GM18909 (cell line): ENCODE results near the gene VEZF1.
A peak's percentile ranks its signal among the peaks of the same experiment; 100 is the strongest.

Experiments
- ATAC-seq: cut with Tn5 transposase; IDR thresholded peaks from one replicate; pipeline ENCODE4 v1.9.1; 2021; ENCODE audit warnings: mild to moderate bottlenecking; ENCODE audit not compliant: unreplicated experiment, poor library complexity

Gene VEZF1

DNA sequence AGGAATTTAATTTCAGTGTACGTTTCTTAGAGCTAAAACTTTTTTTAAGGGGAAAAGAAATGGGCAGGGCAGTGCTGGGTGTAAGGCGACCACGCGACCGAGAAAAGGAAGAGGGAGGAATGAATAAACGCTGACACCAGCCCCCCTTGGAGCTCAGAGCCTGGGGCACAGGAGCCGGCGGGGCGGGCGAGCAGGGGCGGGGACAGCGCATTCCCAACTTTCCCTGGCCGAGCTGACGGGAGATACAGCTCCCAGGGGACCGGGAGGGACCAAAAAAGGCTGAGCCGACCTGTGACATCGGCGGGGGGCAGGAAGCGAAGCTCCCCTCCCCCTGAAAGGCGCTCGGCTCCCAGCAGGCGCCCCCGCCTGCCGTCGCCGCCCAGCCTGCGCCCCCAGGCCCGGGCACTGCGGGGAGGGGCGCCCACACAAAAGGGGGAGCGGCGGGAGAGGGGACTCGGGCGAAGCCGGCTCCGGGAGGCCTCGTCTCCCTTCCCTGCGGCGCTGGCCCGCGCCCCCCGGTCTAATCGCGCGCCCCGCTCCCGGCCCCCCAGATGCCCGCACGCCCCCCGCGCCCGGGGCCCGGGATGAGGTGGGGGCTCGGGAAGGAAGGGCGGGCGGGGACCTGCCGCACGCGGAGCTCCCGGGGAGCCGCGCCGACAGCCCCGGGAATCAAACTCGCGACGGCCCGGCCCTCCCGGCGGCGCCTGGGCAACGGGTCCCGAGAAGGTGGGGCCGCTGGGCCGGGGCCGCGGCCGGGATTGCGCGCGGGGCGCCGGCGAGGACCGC lies 33.5 kb downstream of the VEZF1 start:
- no peak for ATAC-seq

DNA sequence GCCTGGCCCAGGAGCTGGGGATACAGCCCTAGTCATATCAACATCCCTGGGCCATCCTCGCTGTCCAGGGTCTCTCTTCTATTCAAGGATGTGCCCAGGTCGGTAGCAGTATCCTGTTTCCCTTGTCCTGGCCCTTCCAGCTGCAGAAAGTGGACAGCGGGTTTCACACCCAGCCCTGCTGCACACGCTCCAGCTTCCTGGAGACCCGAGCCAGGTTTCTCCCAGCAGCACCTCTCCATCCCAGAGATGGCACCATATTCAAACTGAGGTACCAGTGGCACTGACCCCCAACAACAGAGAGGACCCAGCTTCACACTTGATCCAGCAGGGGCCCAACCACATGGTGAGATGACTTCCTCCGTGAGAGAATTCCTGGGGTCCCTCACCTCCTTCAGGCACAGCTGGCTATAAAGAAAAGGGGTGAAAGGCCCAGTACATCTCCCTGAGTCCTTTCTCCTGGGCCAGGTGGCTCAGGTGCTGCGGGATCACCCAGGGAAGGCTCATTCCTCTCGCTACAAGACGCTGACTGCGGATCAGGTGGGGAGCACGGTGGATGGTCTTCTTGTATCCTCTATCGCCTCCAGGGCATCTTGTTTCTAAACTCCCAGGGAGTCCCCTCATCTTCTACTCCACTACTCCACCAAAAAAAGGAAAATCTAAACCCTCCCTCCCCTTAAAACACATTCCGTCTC lies 34.2 kb downstream of the VEZF1 start:
- no peak for ATAC-seq

DNA sequence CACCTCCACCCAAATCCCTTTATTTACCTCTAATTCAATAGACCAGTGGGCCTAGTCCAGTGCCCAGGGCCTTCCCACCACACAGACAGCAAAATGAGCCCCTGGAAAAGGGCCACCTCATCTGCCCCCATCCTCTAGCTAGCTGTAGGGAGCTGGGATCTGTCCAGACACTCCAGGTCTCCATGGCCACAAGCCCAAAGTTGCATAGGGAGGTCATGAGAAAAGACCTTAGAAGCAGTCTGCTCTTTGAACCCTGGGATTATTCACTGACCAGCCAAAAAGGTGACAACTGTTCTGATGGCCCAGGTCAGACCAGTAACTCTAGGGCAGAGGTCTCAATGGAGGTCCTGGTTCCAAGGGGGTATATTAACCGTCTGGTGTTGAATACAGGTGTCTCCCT lies 34.8 kb downstream of the VEZF1 start:
- no peak for ATAC-seq

DNA sequence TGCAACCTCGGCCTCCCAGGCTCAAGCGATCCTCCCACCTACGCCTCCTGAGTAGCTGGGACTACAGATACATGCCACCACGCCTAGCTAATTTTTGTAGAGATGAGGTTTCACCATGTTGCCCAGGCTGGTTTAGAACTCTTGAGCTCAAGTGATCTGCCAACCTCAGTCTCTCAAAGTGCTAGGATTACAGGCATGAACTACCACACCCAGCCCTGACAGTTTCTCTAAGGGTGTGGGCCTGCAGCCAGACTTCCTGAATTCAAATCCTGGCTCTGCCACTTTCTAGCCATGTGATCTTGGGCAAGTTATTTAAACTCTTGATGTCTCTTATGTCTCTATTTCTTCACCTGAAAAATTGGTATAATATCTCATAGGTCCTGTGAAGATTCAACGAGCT lies 38.4 kb downstream of the VEZF1 start:
- ATAC-seq: no peak

DNA sequence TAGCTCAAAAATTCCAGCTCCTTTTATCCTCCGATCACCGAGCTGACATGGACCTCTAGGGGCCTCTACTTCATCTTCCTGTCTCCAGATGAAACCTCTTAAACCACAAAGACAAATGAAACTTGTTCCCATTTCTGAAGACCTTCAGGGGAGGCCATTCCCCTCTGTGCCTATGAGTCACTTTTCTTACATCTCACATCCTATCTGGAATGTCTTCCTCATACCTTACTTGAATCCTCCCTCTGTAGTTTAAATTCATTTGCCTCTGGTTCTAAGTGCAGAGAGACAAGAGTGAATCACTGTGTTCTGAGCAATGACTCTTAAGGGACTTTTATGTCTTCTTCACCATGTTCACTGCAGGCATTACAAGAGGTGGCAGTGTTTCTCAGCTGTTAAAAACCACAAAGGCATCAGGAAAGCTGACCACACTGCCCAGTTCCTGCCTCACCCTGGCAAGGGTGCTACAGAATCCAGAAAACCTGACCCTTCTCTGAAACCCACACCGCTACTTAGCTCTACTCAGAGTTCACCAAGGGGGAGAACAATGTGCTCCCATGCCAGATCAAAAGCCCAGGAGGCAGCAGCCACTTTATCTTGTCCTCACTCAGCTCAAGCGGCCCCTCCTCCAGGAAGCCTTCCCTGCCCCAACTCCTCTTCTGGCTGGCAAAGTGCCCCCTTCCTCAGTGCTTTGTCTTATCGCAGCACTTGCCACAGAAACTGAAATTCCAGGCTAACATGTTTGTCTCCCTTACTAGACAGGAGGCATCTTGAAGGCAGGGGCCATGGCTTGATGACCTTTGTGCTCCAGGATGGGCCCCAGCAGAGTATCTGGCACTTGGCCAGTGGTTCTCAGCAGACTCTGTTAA lies 39.3 kb downstream of the VEZF1 start:
- no peak for ATAC-seq

DNA sequence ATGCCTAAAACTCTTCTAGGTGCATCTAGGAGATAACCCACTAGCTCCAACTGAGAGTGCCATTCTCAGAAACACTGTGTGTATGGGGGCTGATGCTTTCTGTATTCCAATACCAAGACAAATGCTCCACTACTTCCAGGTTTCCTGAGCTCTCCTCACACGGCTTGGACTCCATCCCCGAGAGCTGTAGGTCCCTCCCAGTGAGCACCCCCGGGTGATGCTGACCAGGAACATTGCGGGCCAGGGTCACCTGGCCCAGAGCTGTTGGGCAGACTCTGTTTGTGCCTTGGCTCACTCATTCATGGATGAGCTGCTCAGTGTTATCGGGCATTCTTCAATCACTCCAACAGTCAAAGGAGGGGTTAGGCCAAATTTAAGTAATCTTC lies 39.9 kb downstream of the VEZF1 start:
- ATAC-seq: no peak

DNA sequence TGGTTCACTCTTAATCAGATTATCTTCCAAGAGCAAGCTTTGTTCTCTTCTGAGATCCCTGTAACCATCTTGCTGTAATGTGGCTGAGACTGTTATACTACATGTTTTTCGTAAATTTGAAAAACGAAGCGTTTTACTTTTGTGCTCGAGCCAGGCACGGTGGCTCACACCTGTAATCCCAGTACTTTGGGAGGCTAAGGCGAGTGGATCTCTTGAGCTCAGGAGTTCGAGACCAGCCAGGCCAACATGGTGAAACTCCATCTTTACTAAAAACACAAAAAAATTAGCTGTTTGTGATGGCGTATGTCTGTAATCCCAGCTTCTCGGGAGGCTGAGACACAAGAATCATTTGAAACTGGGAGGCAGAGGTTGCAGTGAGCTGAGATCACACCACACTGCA lies 40.7 kb downstream of the VEZF1 start:
- ATAC-seq: no peak

DNA sequence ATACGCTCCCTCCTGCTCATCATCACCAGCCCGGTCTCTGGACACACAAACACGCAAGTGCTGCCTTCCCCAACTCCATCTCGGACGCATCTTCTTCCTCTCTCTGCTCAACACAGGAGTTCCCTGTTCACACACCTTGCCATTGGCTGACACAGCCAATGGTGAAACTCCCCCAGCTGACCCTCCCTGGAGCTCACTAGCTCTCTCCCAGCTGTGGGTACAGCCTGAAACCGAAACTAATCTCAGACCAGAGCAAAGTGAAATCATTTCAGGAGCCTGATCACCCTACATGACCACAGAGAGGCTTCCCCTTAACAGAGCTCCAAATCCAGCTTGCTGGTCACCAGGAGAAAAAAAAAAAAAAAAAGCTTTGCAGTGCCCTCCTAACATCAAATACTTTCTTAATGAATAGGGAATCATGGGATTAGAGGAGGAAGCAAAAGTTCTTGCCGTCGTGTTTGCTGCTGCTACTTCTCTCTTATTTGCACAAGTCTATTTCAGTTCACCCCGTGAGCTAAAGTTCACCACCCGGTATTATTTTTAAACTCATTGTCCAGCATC lies 41.2 kb downstream of the VEZF1 start:
- peak; percentile 84 for ATAC-seq

DNA sequence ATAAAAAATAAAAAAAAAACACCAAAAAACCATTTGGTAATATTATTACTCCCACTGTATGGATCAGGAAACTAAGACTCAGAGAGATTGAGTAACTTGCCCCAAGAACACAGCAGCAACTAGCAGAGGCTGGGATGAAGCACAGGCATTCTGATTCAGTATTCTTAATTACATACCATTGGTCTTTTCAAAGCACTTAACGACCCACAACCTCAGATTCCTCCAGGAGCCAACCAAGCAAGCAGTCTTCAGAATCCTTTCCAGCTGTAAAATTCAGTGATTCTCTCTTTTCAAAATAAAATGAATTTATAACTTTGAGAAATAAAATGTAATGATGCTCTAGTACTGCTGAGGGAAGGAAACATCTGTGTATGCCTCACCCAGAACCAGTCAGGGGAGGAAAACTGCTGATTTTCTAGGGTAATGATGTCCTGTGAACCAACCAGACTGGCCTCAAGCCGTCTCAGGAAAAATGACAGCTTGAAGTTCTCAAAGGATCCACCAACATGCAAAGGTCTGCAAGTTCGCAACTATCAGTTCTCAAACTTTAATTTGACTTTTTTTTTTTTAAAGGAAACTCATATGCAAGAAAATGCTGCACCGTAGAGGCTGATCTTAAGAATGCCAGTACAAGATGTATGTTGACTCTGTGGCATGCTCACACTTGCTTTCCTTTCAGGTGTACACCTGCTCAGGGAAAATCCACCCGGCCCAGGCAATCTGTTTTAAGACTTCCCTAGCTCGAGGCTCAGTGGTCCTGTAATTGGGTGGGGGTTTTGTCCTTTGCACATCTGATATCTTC lies 41.9 kb downstream of the VEZF1 start:
- no peak for ATAC-seq

DNA sequence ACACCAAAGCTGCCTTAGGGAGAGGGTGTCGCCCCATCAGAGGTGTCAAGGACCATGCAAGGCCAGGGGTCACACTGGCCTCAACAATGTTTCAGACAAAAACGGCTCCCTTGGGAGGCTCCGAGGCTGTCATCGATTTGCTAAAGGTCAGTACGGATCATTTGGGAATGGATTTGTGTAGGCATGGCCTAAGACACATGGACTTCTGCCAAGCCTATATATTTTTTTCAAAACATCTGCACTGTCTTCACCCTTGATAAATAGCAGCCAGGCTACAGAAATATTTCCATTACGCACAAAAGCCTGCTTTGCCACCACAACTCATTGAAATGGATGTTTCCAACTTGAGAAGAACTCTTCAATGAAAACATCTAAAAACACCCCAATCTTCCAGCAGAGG lies 43.1 kb downstream of the VEZF1 start:
- ATAC-seq: no peak

DNA sequence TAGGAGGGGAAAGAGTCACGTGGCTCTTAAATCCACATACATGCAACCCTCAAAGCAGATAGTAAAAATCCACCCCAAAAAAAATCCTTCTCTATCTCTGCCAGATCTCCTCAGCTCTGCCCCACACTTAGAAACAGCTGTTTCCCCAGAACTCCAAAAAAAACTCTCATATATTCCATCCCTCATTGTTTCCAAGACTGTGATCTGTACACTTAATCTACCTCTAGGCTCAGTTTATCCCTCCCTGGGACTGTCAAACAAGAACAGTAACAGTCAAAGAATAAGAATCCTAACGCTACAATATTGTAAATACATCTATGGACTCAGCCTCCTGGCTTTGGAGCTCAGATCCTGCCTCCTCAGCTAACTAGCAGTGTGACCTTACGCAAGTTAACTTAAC lies 44.4 kb downstream of the VEZF1 start:
- no peak for ATAC-seq

DNA sequence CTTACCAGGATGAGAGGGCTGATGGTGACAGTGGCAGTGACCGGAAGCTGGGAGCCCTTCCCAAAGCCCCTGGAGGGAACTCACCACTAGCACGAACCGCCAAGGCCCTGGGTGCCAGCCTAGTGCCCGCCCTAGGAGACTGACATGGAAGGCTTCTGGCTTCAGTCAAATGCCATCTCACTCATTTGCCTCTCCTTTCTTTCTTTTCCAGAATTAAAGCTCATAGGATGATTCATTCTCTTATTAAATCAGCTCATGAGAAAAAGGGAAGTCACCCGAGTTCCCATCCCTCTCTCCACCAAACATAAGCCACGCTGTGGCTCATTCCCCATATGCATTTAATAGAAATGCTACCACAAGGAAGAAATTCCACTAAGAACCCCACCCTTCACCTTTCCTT lies 44.9 kb downstream of the VEZF1 start:
- no peak for ATAC-seq

DNA sequence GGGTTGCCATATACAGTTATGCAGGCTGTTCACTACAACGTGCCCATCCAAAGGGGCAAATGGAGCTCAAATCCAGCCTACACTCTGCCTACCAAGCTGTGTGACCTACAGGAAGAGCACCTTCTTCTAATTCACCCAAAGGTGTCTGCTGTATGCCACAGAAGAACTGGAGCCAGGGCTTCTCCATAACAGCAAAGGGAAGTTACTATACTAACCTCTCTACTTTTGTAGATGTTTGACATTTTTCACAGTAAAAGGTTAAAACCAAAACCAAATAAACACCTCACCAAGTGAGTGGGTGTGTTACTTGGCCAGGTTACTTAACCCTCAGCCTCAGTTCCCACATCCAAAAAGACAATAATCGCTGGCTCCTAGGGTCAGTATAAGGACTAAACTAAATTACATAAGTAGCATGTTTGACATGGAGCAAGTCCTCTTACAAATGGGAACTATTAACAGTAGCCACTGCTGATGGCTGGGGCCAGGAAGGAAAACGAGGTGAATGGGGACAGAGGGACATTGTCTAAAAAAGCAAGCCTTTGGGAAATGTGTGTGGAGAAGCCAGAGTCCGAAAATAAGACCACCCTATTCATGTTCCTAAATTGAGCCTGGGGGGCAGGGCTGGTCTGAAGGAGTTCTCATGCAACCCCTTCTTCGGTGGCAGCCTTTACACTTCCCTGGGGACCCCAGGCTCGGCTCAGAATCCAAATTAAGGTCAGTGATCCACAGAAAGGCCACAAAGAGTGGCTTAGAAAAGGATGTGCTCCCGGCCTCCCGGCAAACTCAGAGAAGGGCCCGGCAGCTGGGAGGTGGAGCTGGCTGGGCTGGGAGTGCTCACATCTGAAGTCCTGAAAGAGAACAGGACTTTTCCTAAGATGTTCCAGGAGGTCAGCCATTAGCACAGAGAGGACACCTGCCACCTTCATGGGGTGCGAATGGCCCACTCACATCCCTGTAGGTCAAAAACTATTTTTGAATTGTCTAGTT lies 46.4 kb downstream of the VEZF1 start:
- no peak for ATAC-seq

DNA sequence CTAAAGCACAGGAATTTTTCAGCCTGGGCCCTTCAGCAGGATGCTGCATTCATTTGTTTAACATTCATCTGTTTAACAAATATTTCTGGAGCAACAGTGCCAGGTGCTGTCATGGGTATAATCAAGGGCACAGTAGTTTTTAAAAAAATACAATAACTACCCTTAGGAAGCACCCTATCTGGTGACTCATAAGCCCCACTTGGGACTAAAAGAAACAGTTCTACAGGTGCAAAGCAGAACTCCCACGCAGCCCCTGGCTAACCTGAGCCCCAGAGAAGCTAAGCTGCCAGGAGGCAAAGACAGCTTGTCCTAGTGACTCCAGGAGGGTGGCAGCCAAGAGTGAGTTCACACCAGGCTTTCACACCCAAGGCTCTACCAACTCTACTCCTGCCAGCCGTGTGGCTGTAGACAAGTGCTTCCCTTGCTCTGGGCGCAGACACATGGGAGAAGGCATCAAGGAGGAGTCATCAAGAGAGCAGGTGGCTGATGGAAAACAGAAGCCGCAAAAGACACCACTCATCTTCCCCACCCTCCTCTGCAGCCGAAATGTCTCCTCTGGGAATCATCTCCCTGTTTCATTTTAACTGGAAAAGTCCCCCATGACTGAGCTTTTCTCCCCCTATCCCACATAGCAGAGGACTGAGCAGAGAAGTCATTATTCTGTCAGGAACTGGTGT lies 47.3 kb downstream of the VEZF1 start:
- ATAC-seq: no peak

DNA sequence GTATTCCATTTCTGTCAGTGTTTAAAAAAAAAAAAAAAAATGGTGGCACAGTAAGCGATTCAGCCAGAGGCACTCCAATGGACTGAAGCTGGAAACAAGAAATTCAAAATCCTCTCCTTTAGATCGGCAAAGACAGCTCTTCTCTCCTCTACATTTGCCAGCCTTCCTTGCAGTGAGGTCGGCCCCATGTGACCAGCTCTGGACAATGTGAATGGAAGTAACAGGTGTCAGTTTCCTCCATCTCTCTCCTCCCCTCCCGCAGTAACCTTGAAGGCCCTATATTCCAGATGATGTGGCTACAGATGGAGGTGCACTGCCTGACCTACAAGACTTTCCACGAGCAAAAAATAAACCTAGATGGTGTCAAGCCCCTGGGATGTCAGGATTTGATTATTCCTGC lies 47.8 kb downstream of the VEZF1 start:
- ATAC-seq: no peak

DNA sequence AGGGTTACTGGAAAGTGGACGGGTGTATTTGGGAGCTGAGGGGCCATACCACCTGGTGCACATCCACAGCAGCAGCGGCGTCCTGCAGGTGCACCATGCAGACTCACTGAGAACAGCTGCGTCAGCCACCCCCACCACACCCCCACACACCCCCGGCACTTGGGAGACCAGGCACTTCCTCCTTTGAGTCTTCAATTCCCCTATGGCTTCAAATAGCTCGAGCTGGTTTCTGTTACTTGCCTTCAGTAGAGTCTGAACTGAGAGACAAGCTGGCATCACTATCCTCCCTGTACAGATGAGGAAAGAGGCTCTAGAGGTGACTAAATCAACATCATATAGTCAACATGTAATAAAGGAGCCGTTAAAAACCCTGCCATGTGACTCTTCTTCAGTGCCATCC lies 48.3 kb downstream of the VEZF1 start:
- ATAC-seq: peak; percentile 83

DNA sequence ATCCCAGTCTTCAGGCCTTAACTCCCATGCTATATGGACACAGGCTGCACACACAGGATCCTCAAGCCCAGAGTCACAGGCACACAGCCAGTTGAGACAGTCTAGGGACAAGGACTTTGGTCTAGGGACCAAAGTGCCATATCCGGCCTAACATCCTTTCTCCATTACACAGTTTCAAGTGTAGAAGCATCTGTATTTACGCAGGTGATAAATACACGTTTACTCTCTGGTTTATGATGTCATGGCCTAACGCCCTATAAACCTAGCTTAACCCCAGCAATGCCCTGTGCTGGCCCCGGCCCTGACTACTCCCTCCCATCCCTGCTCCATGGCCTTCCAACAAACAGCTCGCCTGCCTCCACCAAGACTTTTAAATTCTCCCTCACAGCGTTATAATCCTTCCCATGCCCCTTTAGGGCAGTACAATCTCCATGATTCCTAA lies 50.0 kb downstream of the VEZF1 start:
- no peak for ATAC-seq

DNA sequence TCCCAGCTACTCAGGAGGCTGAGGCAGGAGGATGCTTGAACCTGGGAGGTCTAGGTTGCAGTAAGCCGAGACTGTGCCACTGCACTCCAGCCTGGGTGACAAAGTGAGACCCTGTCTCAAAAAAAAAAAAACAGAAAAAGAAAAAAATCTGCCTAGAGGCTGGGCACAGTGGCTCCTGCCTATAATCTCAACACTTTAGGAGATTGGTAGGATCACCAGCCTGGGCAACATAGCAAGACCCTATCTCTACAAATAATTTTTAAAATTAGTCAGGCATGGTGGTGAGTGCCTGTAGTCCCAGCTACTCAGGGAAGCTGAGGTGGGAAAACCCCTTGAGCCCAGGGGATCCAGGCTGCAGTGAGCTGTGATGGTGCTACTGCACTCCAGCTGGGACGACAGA lies 50.6 kb downstream of the VEZF1 start:
- ATAC-seq: no peak
